NOMO-1 treated with DMSO at 0.1 percent for 48 hours (cell line): Measurements from ENCODE around the gene GATA1.

ENCODE experiments used
- DNase-seq: peaks from one replicate; lab custom pipeline; 2025; ENCODE audit not compliant: unreplicated experiment; lab: John Stamatoyannopoulos, UW

The GATA1 gene

GRCh38 chrX:48839686-48840085 is 53.3 kb downstream of the GATA1 start:
- no peak for DNase-seq
